Thoracic aorta (tissue), 2 donors: Measurements from ENCODE around the gene SLC2A4RG. TPM values are rescaled to one million over a fixed set of nuclear protein-coding genes. Genes with fewer than 3 reads are reported as not detected.
"Not testable (repeated sequence)": the region's sequence is repeated elsewhere in the genome, so short reads cannot be mapped to it uniquely, and the experiment has no call there.

ENCODE experiments used
- ATAC-seq: fragments of 150-250 bp; one replicate; pipeline ENCODE4 v1.8.0; 2017; ENCODE audit warnings: low read depth; ENCODE audit not compliant: insufficient number of reproducible peaks, low FRiP score
- DNase-seq: peaks from one replicate; pipeline ENCODE4 v3.0.0-alpha.2; 2020; ENCODE audit warnings: low spot score
- H3K27ac ChIP-seq, 2 donors: fragments of 200-600 bp; sonication (generic); 1 replicate in 1 of 2; 2 replicates in 1 of 2; pipeline ENCODE4 v1.5.1; 2016; ENCODE audit warnings: mild to moderate bottlenecking in 2 of 2, moderate library complexity in 2 of 2
- H3K27me3 ChIP-seq: fragments of 200-600 bp; sonication (generic); replicated peaks from 2 replicates; pipeline ENCODE4 v1.6.0; 2016; ENCODE audit warnings: mild to moderate bottlenecking; ENCODE audit not compliant: insufficient read depth
- H3K36me3 ChIP-seq: fragments of 200-600 bp; sonication (generic); one replicate; pipeline ENCODE4 v1.5.1; 2016
- H3K4me1 ChIP-seq, 2 donors: fragments of 200-600 bp; sonication (generic); 1 replicate in 1 of 2; 2 replicates in 1 of 2; pipeline versions ENCODE4 v1.5.1 to v1.6.0; 2016; ENCODE audit warnings: low read depth in 2 of 2, mild to moderate bottlenecking in 1 of 2; ENCODE audit not compliant: control insufficient read depth in 1 of 2
- H3K4me3 ChIP-seq: fragments of 200-600 bp; sonication (generic); 2 replicates; pipeline ENCODE4 v1.5.1; 2016; ENCODE audit warnings: mild to moderate bottlenecking
- H3K9me3 ChIP-seq: fragments of 200-600 bp; sonication (generic); 2 replicates; pipeline ENCODE4 v1.5.1; 2016
- total RNA-seq, 2 donors: library from RNA; depleted of rRNA; stranded (reverse); fragments of >200 nt; gene quantifications; one replicate each; pipeline versions ENCODE4 v1.1.0 to v1.2.3, GENCODE V29; 2016
- TF ChIP-seq, protein P1 (sequence below): fragments of 200-600 bp; sonication (generic); IDR thresholded peaks from one replicate; pipeline ENCODE4 v1.5.1; 2019; ENCODE audit warnings: antibody characterized with exemption

SLC2A4RG gene
- total RNA-seq, 2 donors from 2014 or later: 36.2 to 103 TPM

DNA sequence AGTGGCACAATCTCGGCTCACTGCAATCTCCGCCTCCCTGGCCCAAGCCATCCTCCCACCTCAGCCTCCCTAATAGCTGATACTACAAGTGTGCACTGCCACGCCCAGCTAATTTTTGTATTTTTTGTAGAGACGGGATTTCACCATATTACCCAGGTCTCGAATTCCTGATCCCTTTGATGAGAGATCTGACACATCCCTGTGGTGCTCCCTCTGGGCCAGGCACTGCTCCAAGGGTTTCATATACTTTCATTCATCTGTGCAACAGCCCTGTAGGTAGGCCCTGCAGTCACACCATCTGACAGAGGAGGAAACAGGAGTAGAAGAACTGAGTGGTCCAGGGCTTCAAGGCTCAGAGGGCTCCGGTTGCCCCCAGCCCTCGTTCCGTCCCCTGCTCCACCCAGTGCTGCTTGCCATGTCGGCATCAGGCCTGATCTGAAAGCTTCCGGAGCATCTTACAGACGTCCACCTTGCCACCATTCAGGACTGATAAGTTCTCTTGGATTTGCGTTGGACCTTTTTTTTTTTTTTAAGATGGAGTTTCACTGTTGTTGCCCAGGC lies 28.4 kb upstream of the SLC2A4RG start:
- DNase-seq (no peak), ATAC-seq (no peak)
- Histone ChIP-seq H3K27me3 (no peaks in the 10 kb centered on the region), H3K36me3 (peaks cover 26% of the 10 kb centered on the region), H3K27ac (no peak overlapping the region), H3K4me1 (peaks cover 19 to 24% of the 10 kb centered on the region in 2 donors), H3K4me3 (no peak overlapping the region), H3K9me3 (peaks cover 9% of the 10 kb centered on the region)
- TF ChIP-seq, protein P1, sequence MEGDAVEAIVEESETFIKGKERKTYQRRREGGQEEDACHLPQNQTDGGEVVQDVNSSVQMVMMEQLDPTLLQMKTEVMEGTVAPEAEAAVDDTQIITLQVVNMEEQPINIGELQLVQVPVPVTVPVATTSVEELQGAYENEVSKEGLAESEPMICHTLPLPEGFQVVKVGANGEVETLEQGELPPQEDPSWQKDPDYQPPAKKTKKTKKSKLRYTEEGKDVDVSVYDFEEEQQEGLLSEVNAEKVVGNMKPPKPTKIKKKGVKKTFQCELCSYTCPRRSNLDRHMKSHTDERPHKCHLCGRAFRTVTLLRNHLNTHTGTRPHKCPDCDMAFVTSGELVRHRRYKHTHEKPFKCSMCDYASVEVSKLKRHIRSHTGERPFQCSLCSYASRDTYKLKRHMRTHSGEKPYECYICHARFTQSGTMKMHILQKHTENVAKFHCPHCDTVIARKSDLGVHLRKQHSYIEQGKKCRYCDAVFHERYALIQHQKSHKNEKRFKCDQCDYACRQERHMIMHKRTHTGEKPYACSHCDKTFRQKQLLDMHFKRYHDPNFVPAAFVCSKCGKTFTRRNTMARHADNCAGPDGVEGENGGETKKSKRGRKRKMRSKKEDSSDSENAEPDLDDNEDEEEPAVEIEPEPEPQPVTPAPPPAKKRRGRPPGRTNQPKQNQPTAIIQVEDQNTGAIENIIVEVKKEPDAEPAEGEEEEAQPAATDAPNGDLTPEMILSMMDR: no peak

DNA sequence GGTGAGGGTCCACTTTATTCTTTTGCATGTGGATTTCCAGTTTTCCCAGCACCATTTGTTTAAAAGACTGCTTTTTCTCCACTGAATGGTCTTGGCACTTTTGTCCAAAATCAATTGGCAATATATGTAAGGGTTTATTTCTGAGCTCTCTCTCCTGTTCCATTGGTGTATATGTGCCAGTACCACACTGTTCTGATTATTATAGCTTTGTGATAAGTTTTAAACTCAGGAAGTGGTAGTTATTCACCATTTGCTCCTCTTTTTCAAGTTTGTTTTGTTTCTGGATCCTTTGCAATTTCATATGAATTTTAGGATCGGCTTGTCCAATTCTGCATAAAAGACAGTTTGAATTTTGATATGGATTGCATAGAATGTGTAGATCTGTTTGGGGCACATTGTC lies 27.4 kb upstream of the SLC2A4RG start:
- no peak overlapping the region for H3K4me3 ChIP-seq
- peaks cover 9% of the 10 kb centered on the region for H3K9me3 ChIP-seq
- ATAC-seq (no peak), DNase-seq (no peak)
- peaks cover 26% of the 10 kb centered on the region for H3K36me3 ChIP-seq
- TF ChIP-seq, protein P1: no peak
- no peaks in the 10 kb centered on the region for H3K27me3 ChIP-seq
- no peak overlapping the region for H3K27ac ChIP-seq
- H3K4me1 ChIP-seq: peaks cover 12 to 14% of the 10 kb centered on the region in 2 donors

DNA sequence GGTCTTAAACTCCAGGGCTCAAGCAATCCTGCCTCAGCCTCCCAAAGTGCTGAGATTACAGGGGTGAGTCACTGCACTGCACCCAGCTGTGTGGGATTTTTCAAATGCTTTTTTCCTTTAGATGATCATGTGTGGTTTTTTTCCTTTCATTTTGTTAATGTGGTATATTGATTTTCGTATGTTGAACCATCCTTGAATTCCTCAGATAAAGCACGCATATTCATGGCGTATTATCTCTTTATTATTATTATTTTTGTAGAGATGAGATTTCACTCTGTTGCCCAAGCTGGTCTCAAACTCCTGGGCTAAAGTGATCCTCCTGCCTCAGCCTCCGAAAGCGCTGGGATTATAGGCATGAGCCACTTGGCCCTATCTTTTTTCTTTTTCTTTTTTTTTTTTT lies 24.7 kb upstream of the SLC2A4RG start:
- Histone ChIP-seq H3K27me3 (no peaks in the 10 kb centered on the region), H3K4me1 (no peaks in the 10 kb centered on the region), H3K36me3 (peaks cover 41% of the 10 kb centered on the region), H3K9me3 (peaks cover 16% of the 10 kb centered on the region), H3K27ac (no peak overlapping the region), H3K4me3 (no peak overlapping the region)
- TF ChIP-seq, protein P1: no peak
- no peak for DNase-seq
- ATAC-seq: no peak

DNA sequence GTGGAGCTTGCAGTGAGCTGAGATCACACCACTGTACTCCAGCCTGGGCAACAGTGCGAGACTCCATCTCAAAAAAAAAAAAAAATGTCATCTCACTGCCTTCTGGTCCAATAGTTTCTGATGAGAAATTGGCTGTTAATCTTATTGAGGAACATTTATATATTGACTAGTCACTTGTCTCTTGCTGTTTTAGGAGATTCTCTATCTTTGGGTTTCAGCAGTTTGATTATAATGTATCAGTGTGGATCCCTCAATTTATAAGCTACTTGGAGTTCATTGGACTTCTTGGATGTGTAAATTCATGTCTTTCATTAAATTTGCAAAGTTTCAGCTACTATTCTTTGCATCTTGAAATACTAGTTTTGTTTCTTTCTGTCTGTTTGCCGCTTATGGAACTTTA lies 20.6 kb upstream of the SLC2A4RG start:
- Histone ChIP-seq H3K9me3 (peaks cover 16% of the 10 kb centered on the region), H3K27ac (no peak overlapping the region), H3K4me3 (no peak overlapping the region), H3K36me3 (peaks cover 33% of the 10 kb centered on the region), H3K4me1 (no peaks in the 10 kb centered on the region), H3K27me3 (no peaks in the 10 kb centered on the region)
- ATAC-seq (no peak), DNase-seq (no peak)
- TF ChIP-seq, protein P1: no peak

DNA sequence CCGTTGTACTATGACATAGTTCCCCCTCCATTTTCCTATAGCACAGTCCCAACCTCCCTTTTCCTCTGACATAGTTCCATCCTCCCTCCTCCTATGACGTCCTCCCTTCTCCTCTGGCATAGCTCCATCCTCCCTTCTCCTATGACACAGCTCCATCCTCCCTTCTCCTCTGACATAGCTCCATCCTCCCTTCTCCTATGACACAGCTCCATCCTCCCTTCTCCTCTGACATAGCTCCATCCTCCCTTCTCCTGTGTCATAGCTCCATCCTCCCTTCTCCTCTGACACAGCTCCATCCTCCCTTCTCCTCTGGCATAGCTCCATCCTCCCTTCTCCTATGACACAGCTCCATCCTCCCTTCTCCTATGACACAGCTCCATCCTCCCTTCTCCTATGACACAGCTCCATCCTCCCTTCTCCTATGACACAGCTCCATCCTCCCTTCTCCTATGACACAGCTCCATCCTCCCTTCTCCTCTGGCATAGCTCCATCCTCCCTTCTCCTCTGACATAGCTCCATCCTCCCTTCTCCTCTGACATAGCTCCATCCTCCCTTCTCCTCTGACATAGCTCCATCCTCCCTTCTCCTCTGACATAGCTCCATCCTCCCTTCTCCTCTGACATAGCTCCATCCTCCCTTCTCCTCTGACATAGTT lies 16.5 kb upstream of the SLC2A4RG start:
- ATAC-seq, H3K4me3 ChIP-seq, H3K27ac ChIP-seq, H3K4me1 ChIP-seq, DNase-seq, H3K27me3 ChIP-seq: not testable (repeated sequence)
- H3K9me3 ChIP-seq: peaks cover 22% of the 10 kb centered on the region
- peaks cover 16% of the 10 kb centered on the region for H3K36me3 ChIP-seq

DNA sequence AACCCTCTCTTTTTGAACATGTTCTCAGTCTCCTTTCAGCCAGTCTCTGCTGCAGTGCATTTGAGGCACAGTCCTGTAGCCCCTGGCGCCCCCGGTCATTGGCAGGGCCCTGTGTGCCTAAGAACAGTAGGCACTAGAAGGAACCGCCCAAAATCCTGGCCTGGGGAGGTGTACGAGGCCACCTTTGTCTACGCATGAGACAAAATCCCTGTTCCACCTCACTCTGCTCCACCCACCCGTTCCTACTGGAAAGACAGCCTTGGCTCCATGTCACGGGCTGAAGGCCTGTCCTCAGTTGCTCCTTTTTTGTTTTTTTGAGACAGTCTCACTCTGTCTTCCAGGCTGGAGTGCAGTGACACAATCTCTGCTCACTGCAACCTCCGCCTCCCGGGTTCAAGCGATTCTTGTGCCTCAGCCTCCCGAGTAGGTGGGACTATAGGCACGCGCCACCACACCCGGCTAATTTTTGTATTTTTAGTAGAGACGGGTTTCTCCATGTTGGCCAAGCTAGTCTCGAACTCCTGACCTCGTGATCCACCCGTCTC lies 9.3 kb upstream of the SLC2A4RG start:
- not testable (repeated sequence) for H3K27ac ChIP-seq, DNase-seq, H3K4me3 ChIP-seq, H3K9me3 ChIP-seq, H3K27me3 ChIP-seq, ATAC-seq, H3K4me1 ChIP-seq
- peaks cover 20% of the 10 kb centered on the region for H3K36me3 ChIP-seq
